WI38 (cell line): ENCODE results near the gene ZSCAN10.
A peak's percentile ranks its signal among the peaks of the same experiment; 100 is the strongest.

Experiments
- H3K4me3 ChIP-seq: 2 replicates; pipeline ENCODE4 v1.5.1; 2011; ENCODE audit warnings: low read depth, mild to moderate bottlenecking, control low read depth, low read length
- CTCF ChIP-seq: IDR thresholded peaks from 2 replicates; pipeline ENCODE4 v1.5.1; 2012; ENCODE audit warnings: low read depth, mild to moderate bottlenecking, control low read depth, low read length

Gene ZSCAN10

GRCh38 chr16:3062553-3062952 lies 36.5 kb downstream of the ZSCAN10 start:
- TF ChIP-seq CTCF = no peak
- no peak overlapping the region for H3K4me3 ChIP-seq

- TF ChIP-seq CTCF = no peak
- H3K4me3 ChIP-seq = no peak overlapping the region
Measured at GRCh38 chr16:3060339-3061127, 38.6 kb downstream of the ZSCAN10 start.

GRCh38 chr16:3059723-3060242 lies 39.3 kb downstream of the ZSCAN10 start:
- TF ChIP-seq CTCF = no peak
- peak overlapping the region; percentile 80 for H3K4me3 ChIP-seq

- peak overlapping the region; percentile 80 for H3K4me3 ChIP-seq
- peak; percentile 57 for TF ChIP-seq CTCF
Measured at GRCh38 chr16:3059041-3059722, 39.9 kb downstream of the ZSCAN10 start.

GRCh38 chr16:3058139-3059030 lies 40.7 kb downstream of the ZSCAN10 start:
- no peak for TF ChIP-seq CTCF

GRCh38 chr16:3057181-3058138 lies 41.6 kb downstream of the ZSCAN10 start:
- TF ChIP-seq CTCF = no peak
- no peak overlapping the region; the same call in 1 of the 2 replicates for H3K4me3 ChIP-seq

More at GRCh38 chr16:3058139-3059030, 40.7 kb downstream of the ZSCAN10 start:
- H3K4me3 ChIP-seq = peak overlapping the region; percentile 80
